Measurements from ENCODE around the gene LIPJ. TPM values are rescaled to one million over a fixed set of nuclear protein-coding genes. Genes with fewer than 3 reads are reported as not detected.

LIPJ gene
- total and polyA plus RNA-seq, 4 donors: 0.87 TPM; not detected in 3

DNA sequence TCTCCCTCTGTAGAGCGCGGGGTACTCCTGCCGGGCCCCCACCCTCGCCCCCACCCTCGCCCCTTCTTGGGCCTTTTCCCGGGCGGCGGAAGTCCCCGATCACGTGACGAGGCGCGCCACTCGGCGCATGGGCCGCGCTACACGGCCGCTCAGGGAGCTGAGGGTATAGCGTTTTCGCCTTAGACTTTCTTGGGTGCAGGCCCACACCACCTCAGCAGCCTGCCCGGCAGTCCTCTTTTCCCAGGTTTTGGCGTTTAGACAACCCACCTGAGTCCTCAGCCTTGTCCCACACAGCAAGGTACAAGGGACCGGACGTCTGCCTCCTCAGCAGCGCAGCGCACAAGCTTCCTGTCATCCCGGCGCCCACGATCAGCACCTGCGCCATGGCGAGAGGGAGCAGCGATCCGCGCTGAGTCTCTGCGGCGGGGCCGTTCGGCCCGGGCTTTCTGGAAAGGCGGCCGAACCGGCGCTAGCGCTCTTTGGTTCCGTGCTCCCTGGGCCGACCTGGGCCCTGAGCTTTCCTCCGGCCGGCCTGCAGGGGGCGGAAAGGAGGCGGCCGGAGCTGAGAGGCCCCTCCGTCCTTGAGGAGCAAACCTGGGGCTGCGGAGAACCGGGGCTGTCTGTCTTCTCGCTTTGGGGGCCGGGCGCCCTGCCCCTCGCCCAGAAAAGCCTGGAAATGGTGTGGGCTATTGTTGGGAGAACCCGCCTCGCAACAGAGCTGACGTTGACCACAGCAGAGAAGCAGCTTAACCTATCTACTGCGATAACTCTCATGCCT is 3.6 kb upstream of the LIPJ start, which contains the start of gene RNLS:
TSS of gene RNLS (minus strand) at position 513 of the 778 bp plus-strand sequence.
- Histone ChIP-seq H3K4me3 (ENCODE audit: low read length in 2 of 2) (peak within 1 kb of the TSS; percentile 9 to 45), H3K36me3 (ENCODE audit: control insufficient read depth in 1 of 2, insufficient read depth in 2 of 2, low read length in 1 of 2) (no peaks in the 10 kb centered on the region), H3K9me3 (ENCODE audit: control insufficient read depth, low read length) (no peaks in the 10 kb centered on the region), H3K27me3 (ENCODE audit: control insufficient read depth in 1 of 2, insufficient read depth in 2 of 2, low read length in 1 of 2) (no peaks in the 10 kb centered on the region), H3K4me1 (ENCODE audit: control insufficient read depth in 1 of 2, insufficient read depth in 2 of 2, low read length in 2 of 2) (no peaks in the 10 kb centered on the region), H3K27ac (ENCODE audit: low read depth in 1 of 2, low read length in 2 of 2) (peak within 1 kb of the TSS; percentile 38 to 81)
- intact Hi-C loops (cut with DNase I): no loop called here
- WGBS, 2 donors: 1% methylated on average over 63 of the region's 63 CpGs
- ATAC-seq (ENCODE audit: low FRiP score): peak; percentile 97
- DNase-seq: peak; percentile 87 to 93

DNA sequence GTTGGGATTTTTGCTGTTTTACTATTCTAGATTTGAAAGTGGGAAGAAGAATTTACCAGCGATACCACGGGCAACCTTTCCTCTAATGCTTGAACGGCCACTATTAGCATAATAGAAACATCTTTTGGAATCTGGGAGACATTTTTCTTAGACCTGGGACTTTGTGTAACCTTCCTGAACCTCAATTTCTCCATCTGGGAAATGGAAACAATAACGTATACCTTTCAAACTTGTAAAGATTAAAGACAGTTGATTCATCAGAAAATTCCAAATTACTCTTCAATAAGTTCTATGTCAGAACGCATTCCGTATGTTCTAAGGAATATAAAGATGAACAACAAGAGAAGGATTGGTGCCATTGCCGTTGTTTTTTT is 3.0 kb upstream of the LIPJ start:
- no peak for DNase-seq
- Histone ChIP-seq H3K36me3 (ENCODE audit: control insufficient read depth in 1 of 2, insufficient read depth in 2 of 2, low read length in 1 of 2) (no peaks in the 10 kb centered on the region), H3K4me3 (ENCODE audit: low read length in 2 of 2) (peak overlapping the region; percentile 9 to 45), H3K4me1 (ENCODE audit: control insufficient read depth in 1 of 2, insufficient read depth in 2 of 2, low read length in 2 of 2) (no peaks in the 10 kb centered on the region), H3K9me3 (ENCODE audit: control insufficient read depth, low read length) (no peaks in the 10 kb centered on the region), H3K27ac (ENCODE audit: low read depth in 1 of 2, low read length in 2 of 2) (peak overlapping the region; percentile 38 to 81), H3K27me3 (ENCODE audit: control insufficient read depth in 1 of 2, insufficient read depth in 2 of 2, low read length in 1 of 2) (no peaks in the 10 kb centered on the region)
- 47 to 49% methylated on average over 7 of the region's 7 CpGs for WGBS, 2 donors
- intact Hi-C loops (cut with DNase I): no loop called here
- no peak for ATAC-seq (ENCODE audit: low FRiP score)

DNA sequence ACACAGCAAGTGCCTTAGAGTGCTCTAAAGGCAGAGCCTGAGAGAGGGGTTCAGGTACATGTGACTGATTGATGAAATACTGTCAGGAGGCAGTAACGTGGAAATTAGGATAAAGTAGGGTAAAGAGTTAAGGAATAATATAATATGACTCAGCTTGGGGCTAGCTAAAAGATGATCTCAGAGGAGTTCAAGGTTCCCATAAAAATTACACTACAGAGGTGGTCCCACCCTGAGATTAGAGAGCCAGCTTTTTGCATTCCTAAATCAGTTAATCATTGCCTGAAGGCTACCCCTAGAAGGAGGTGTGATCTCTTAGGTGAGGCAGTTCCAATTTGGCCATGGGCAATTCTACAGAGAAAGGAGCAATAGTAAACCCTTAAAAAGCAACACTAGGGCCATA is 5.8 kb downstream of the LIPJ start:
- Histone ChIP-seq H3K27me3 (ENCODE audit: control insufficient read depth in 1 of 2, insufficient read depth in 2 of 2, low read length in 1 of 2) (no peaks in the 10 kb centered on the region), H3K4me3 (ENCODE audit: low read length in 2 of 2) (no peak overlapping the region), H3K9me3 (ENCODE audit: control insufficient read depth, low read length) (no peaks in the 10 kb centered on the region), H3K4me1 (ENCODE audit: control insufficient read depth in 1 of 2, insufficient read depth in 2 of 2, low read length in 2 of 2) (no peaks in the 10 kb centered on the region), H3K27ac (ENCODE audit: low read depth in 1 of 2, low read length in 2 of 2) (no peak overlapping the region), H3K36me3 (ENCODE audit: control insufficient read depth in 1 of 2, insufficient read depth in 2 of 2, low read length in 1 of 2) (no peaks in the 10 kb centered on the region)
- DNase-seq: no peak
- 87 to 93% methylated on average over 1 of the region's 1 CpG for WGBS, 2 donors
- intact Hi-C loops (cut with DNase I): no loop called here
- no peak for ATAC-seq (ENCODE audit: low FRiP score)

DNA sequence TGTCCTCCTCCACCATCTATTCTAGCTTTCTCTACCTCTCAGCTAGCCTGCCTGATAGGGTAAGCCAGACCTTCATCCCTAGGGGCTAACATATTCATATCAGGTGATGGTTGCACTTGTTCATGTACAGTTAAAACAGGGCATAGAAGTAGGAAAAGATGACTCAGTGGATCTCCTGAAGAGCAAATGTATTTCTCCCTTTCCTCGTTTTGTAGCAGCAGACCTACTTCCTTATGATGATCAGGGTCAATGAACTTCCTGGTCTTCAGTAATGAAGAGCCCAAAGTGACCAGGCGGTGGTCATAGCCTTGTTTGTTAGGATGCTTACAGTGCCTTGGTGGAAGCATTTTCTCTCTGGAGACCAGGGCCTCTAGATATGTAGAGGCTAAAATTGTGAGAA is 6.3 kb downstream of the LIPJ start:
- no peak overlapping the region for H3K4me3 ChIP-seq (ENCODE audit: low read length in 2 of 2)
- no peaks in the 10 kb centered on the region for H3K27me3 ChIP-seq (ENCODE audit: control insufficient read depth in 1 of 2, insufficient read depth in 2 of 2, low read length in 1 of 2)
- ATAC-seq (ENCODE audit: low FRiP score): no peak
- no peaks in the 10 kb centered on the region for H3K4me1 ChIP-seq (ENCODE audit: control insufficient read depth in 1 of 2, insufficient read depth in 2 of 2, low read length in 2 of 2)
- no peaks in the 10 kb centered on the region for H3K9me3 ChIP-seq (ENCODE audit: control insufficient read depth, low read length)
- H3K36me3 ChIP-seq (ENCODE audit: control insufficient read depth in 1 of 2, insufficient read depth in 2 of 2, low read length in 1 of 2): no peaks in the 10 kb centered on the region
- intact Hi-C loops (cut with DNase I): no loop called here
- H3K27ac ChIP-seq (ENCODE audit: low read depth in 1 of 2, low read length in 2 of 2): no peak overlapping the region
- 88 to 90% methylated on average over 2 of the region's 2 CpGs for WGBS, 2 donors
- DNase-seq: no peak

DNA sequence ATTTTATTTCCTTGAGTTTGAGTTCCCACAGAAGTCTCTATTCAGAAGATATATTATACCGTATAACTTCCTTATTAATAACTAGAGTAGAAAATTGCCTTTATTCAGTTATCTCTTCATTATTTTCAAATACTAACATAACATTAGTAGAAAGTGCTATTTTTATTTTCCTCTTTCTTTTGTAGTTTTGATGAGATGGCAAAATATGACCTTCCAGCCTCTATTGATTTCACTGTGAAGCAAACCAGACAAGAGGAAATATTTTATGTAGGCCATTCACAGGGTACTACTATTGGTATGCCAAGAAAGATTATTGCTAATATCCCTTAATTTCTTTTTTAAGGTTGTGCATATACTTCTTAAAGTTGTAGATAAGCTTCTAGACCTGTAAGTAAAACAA is 7.9 kb downstream of the LIPJ start:
- intact Hi-C loops (cut with DNase I): no loop called here
- no peaks in the 10 kb centered on the region for H3K36me3 ChIP-seq (ENCODE audit: control insufficient read depth in 1 of 2, insufficient read depth in 2 of 2, low read length in 1 of 2)
- no peaks in the 10 kb centered on the region for H3K9me3 ChIP-seq (ENCODE audit: control insufficient read depth, low read length)
- H3K4me1 ChIP-seq (ENCODE audit: control insufficient read depth in 1 of 2, insufficient read depth in 2 of 2, low read length in 2 of 2): no peaks in the 10 kb centered on the region
- no peak for ATAC-seq (ENCODE audit: low FRiP score)
- no peak overlapping the region for H3K4me3 ChIP-seq (ENCODE audit: low read length in 2 of 2)
- DNase-seq: no peak
- no peaks in the 10 kb centered on the region for H3K27me3 ChIP-seq (ENCODE audit: control insufficient read depth in 1 of 2, insufficient read depth in 2 of 2, low read length in 1 of 2)
- H3K27ac ChIP-seq (ENCODE audit: low read depth in 1 of 2, low read length in 2 of 2): no peak overlapping the region
- 95 to 96% methylated on average over 1 of the region's 1 CpG for WGBS, 2 donors

DNA sequence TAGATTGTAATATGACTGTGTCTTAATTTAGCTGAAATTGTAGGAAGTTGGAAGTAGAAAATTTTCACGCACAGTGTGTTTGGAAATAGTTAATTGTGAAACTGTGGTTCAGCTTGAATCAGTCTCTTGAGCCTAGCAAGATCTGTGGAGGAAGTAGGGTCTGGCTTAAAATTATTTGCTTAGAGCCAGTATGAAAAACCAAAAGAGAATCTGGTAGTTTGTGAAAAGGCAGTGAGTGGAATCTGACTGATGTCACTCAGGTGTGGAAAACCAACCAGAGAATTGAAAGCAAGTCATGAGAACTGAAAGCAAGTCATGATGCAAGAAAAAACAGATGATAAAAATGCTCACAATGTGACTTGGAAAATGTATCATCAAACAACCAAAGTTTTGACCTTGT is 11.5 kb downstream of the LIPJ start:
- no peak for DNase-seq
- ATAC-seq (ENCODE audit: low FRiP score): no peak
- Histone ChIP-seq H3K4me3 (ENCODE audit: low read length in 2 of 2) (no peak overlapping the region), H3K27me3 (ENCODE audit: control insufficient read depth in 1 of 2, insufficient read depth in 2 of 2, low read length in 1 of 2) (no peaks in the 10 kb centered on the region), H3K4me1 (ENCODE audit: control insufficient read depth in 1 of 2, insufficient read depth in 2 of 2, low read length in 2 of 2) (no peaks in the 10 kb centered on the region), H3K27ac (ENCODE audit: low read depth in 1 of 2, low read length in 2 of 2) (no peak overlapping the region), H3K36me3 (ENCODE audit: control insufficient read depth in 1 of 2, insufficient read depth in 2 of 2, low read length in 1 of 2) (no peaks in the 10 kb centered on the region), H3K9me3 (ENCODE audit: control insufficient read depth, low read length) (peaks cover 1% of the 10 kb centered on the region)
- 77 to 83% methylated on average over 1 of the region's 1 CpG for WGBS, 2 donors
- intact Hi-C loops (cut with DNase I): no loop called here

DNA sequence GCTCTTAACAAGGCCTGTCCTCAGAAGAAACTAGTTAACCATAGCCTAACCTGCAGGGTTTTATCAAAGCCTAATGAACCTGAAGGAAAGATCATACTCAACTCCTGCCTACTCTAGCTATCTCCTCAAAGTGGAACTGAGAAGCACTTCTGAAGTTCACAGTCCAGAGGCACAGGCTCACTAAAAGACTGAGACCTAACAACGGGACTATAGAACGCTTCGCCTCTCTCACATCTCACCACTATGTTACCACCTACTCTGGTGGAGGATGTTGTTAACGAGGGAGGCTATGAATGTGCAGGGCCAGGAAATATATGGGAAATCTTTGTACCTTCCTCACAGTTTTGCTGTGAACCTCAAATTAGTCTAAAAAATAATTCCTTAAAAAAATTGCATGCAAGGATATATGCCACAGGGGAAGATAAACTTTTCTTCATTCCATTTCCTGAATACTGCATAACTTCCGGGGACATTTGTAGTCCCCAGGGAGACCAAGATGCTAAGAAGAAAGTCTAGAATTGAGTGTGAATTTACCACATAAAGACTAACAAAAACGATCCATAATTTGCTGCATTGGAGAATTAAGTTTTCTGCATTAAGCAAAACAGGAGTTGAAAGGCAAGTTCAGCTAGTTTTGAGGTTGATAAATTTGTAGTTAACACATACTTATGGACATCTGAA is 21.6 kb downstream of the LIPJ start:
- Histone ChIP-seq H3K27me3 (ENCODE audit: control insufficient read depth in 1 of 2, insufficient read depth in 2 of 2, low read length in 1 of 2) (no peaks in the 10 kb centered on the region), H3K36me3 (ENCODE audit: control insufficient read depth in 1 of 2, insufficient read depth in 2 of 2, low read length in 1 of 2) (no peaks in the 10 kb centered on the region), H3K27ac (ENCODE audit: low read depth in 1 of 2, low read length in 2 of 2) (no peak overlapping the region), H3K4me1 (ENCODE audit: control insufficient read depth in 1 of 2, insufficient read depth in 2 of 2, low read length in 2 of 2) (no peaks in the 10 kb centered on the region), H3K9me3 (ENCODE audit: control insufficient read depth, low read length) (no peaks in the 10 kb centered on the region), H3K4me3 (ENCODE audit: low read length in 2 of 2) (no peak overlapping the region)
- WGBS, 2 donors: 76 to 78% methylated on average over 6 of the region's 6 CpGs
- intact Hi-C loops (cut with DNase I): no loop called here
- ATAC-seq (ENCODE audit: low FRiP score) (no peak), DNase-seq (no peak)

DNA sequence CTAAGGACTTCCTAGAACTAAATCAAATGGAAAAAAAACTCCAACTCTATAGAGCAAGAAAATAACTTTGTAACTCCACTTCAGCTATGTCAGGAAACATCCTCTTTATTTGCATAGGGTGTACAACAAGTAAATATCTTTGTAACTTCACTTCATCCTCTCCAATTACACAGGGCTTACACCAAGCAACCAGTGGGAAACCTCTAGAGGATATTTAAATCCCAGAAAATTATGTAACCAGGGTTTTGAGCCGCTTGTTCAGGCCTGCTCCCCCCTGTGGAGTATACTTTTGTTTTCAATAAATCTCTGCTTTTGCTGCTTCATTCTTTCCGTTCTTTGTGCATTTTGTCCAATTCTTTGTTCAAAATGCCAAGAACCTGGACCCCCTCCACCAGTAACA is 22.2 kb downstream of the LIPJ start:
- Histone ChIP-seq H3K4me3 (ENCODE audit: low read length in 2 of 2) (no peak overlapping the region), H3K9me3 (ENCODE audit: control insufficient read depth, low read length) (no peaks in the 10 kb centered on the region), H3K4me1 (ENCODE audit: control insufficient read depth in 1 of 2, insufficient read depth in 2 of 2, low read length in 2 of 2) (no peaks in the 10 kb centered on the region), H3K36me3 (ENCODE audit: control insufficient read depth in 1 of 2, insufficient read depth in 2 of 2, low read length in 1 of 2) (no peaks in the 10 kb centered on the region), H3K27ac (ENCODE audit: low read depth in 1 of 2, low read length in 2 of 2) (no peak overlapping the region), H3K27me3 (ENCODE audit: control insufficient read depth in 1 of 2, insufficient read depth in 2 of 2, low read length in 1 of 2) (no peaks in the 10 kb centered on the region)
- DNase-seq (no peak), ATAC-seq (ENCODE audit: low FRiP score) (no peak)
- 57 to 63% methylated on average over 2 of the region's 2 CpGs for WGBS, 2 donors
- intact Hi-C loops (cut with DNase I): no loop called here
